ENCODE data around the gene STAT5A. TPM values are rescaled to one million over a fixed set of nuclear protein-coding genes. Genes with fewer than 3 reads are reported as not detected.
"Not testable (repeated sequence)": the region's sequence is repeated elsewhere in the genome, so short reads cannot be mapped to it uniquely, and the experiment has no call there.

The STAT5A gene
- total RNA-seq, 1 experiment from 2014 or later: 62.3 TPM

- Histone ChIP-seq H3K9me2 (replicated peaks; ENCODE audit: insufficient read depth, low read length) (no peaks in the 10 kb centered on the region), H3K4me2 (ENCODE audit: low read depth, low read length, poor library complexity, severe bottlenecking) (no peak overlapping the region), H3K79me2 (ENCODE audit: low read length) (no peaks in the 10 kb centered on the region), H4K20me1 (ENCODE audit: insufficient read depth, low read depth, low read length) (peaks cover 16% of the 10 kb centered on the region), H3K36me3 (ENCODE audit: insufficient read depth, low read length) (no peaks in the 10 kb centered on the region), H3K9ac (ENCODE audit: low read length) (no peak overlapping the region), H2AFZ (ENCODE audit: low read length) (no peak overlapping the region), H3K4me1 (ENCODE audit: low read length) (no peaks in the 10 kb centered on the region), H3K27me3 (ENCODE audit: low read length) (no peaks in the 10 kb centered on the region), H3K9me3 (ENCODE audit: low read length) (no peaks in the 10 kb centered on the region), H3K27ac (ENCODE audit: low read length) (no peak overlapping the region), H3K4me3 (ENCODE audit: low read length) (no peak overlapping the region)
- no peak for DNase-seq
These were observed 70.1 kb downstream of the STAT5A start for GRCh38 chr17:42358434-42358833.

- no peak overlapping the region for H3K4me3 ChIP-seq (ENCODE audit: low read length)
- no peak overlapping the region for H3K27ac ChIP-seq (ENCODE audit: low read length)
- H3K9me3 ChIP-seq (ENCODE audit: low read length): no peaks in the 10 kb centered on the region
- H3K36me3 ChIP-seq (ENCODE audit: insufficient read depth, low read length): no peaks in the 10 kb centered on the region
- H3K9ac ChIP-seq (ENCODE audit: low read length): no peak overlapping the region
- H3K4me1 ChIP-seq (ENCODE audit: low read length): no peaks in the 10 kb centered on the region
- peaks cover 22% of the 10 kb centered on the region for H4K20me1 ChIP-seq (ENCODE audit: insufficient read depth, low read depth, low read length)
- no peak overlapping the region for H3K4me2 ChIP-seq (ENCODE audit: low read depth, low read length, poor library complexity, severe bottlenecking)
- DNase-seq: no peak
- no peaks in the 10 kb centered on the region for H3K27me3 ChIP-seq (ENCODE audit: low read length)
- no peaks in the 10 kb centered on the region for H3K79me2 ChIP-seq (ENCODE audit: low read length)
- no peak overlapping the region for H2AFZ ChIP-seq (ENCODE audit: low read length)
- no peaks in the 10 kb centered on the region for H3K9me2 ChIP-seq (replicated peaks; ENCODE audit: insufficient read depth, low read length)
These were observed 70.8 kb downstream of the STAT5A start for GRCh38 chr17:42359133-42359532.

DNA sequence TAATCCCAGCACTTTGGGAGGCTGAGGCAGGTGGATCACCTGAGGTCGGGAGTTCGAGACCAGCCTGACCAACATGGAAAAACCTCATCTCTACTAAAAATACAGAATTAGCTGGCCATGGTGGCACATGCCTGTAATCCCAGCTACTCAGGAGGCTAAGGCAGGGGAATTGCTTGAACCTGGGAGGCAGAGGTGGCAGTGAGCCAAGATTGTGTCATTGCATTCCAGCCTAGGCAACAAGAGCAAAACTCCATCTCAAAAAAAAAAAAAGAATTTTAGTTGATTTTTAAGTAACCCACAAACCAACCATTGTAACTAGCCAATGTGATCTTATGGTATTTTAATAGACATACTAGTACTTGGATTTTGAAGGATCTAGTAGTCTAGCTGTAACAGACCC, 72.1 kb downstream of the STAT5A start:
- H3K27ac ChIP-seq (ENCODE audit: low read length); H3K27me3 ChIP-seq (ENCODE audit: low read length); H3K79me2 ChIP-seq (ENCODE audit: low read length); H3K4me1 ChIP-seq (ENCODE audit: low read length); H3K9me3 ChIP-seq (ENCODE audit: low read length); H3K4me3 ChIP-seq (ENCODE audit: low read length); DNase-seq; H2AFZ ChIP-seq (ENCODE audit: low read length); H3K9ac ChIP-seq (ENCODE audit: low read length); H3K36me3 ChIP-seq (ENCODE audit: insufficient read depth, low read length); H3K4me2 ChIP-seq (ENCODE audit: low read depth, low read length, poor library complexity, severe bottlenecking); H3K9me2 ChIP-seq (replicated peaks; ENCODE audit: insufficient read depth, low read length): not testable (repeated sequence)
- H4K20me1 ChIP-seq (ENCODE audit: insufficient read depth, low read depth, low read length): peaks cover 28% of the 10 kb centered on the region

Other genes with a start within 250 kb of the STAT5A start
- not detected in 2 replicates for gene C17orf113, start 237.9 kb upstream of the STAT5A start, total RNA-seq (2014; rRNA removed; shearing (Covaris generic); ENCODE audit: low replicate concordance)
- gene ZNF385C, start 190.0 kb upstream of the STAT5A start, total RNA-seq (2014; rRNA removed; shearing (Covaris generic); ENCODE audit: low replicate concordance): not detected in 2 replicates
- gene DHX58, start 175.8 kb upstream of the STAT5A start, total RNA-seq (2014; rRNA removed; shearing (Covaris generic); ENCODE audit: low replicate concordance): 12.6 and 20.3 TPM in 2 replicates
- gene KAT2A, start 167.1 kb upstream of the STAT5A start, total RNA-seq (2014; rRNA removed; shearing (Covaris generic); ENCODE audit: low replicate concordance): 26.7 and 34.6 TPM in 2 replicates
- gene HSPB9, start 165.7 kb upstream of the STAT5A start, total RNA-seq (2014; rRNA removed; shearing (Covaris generic); ENCODE audit: low replicate concordance): 0.29 and 0.37 TPM in 2 replicates
- 56.9 and 59.5 TPM in 2 replicates for gene RAB5C, start 133.5 kb upstream of the STAT5A start, total RNA-seq (2014; rRNA removed; shearing (Covaris generic); ENCODE audit: low replicate concordance)
- gene KCNH4, start 107.4 kb upstream of the STAT5A start, total RNA-seq (2014; rRNA removed; shearing (Covaris generic); ENCODE audit: low replicate concordance): 0.04 TPM in 1 of 2 replicates, not detected in the other
- not detected in 2 replicates for gene HCRT, start 103.0 kb upstream of the STAT5A start, total RNA-seq (2014; rRNA removed; shearing (Covaris generic); ENCODE audit: low replicate concordance)
- gene GHDC, start 94.0 kb upstream of the STAT5A start, total RNA-seq (2014; rRNA removed; shearing (Covaris generic); ENCODE audit: low replicate concordance): 14.9 and 28.8 TPM in 2 replicates
- 110 and 142 TPM in 2 replicates for gene STAT5B, start 12.1 kb upstream of the STAT5A start, total RNA-seq (2014; rRNA removed; shearing (Covaris generic); ENCODE audit: low replicate concordance)
- 16.3 and 24.4 TPM in 2 replicates for gene STAT3, start 99.9 kb downstream of the STAT5A start, total RNA-seq (2014; rRNA removed; shearing (Covaris generic); ENCODE audit: low replicate concordance)
- not detected in 2 replicates for gene CAVIN1, start 134.8 kb downstream of the STAT5A start, total RNA-seq (2014; rRNA removed; shearing (Covaris generic); ENCODE audit: low replicate concordance)
- 53.1 and 59.9 TPM in 2 replicates for gene ATP6V0A1, start 170.4 kb downstream of the STAT5A start, total RNA-seq (2014; rRNA removed; shearing (Covaris generic); ENCODE audit: low replicate concordance)
- gene NAGLU, start 247.7 kb downstream of the STAT5A start, total RNA-seq (2014; rRNA removed; shearing (Covaris generic); ENCODE audit: low replicate concordance): 40.0 and 71.8 TPM in 2 replicates

Data from Karpas-422 (cell line).